ENCODE measurements around the gene ELMO1.

- TF ChIP-seq CTCF (IDR thresholded peaks at IDR 0.05; ENCODE audit: low read depth, low read length, missing input control) (no peak), HNF4A (conservative IDR thresholded peaks at IDR 0.05) (no peak), TAF1 (conservative IDR thresholded peaks at IDR 0.05) (no peak), HNF4G (IDR thresholded peaks at IDR 0.05) (no peak), MAX (IDR thresholded peaks at IDR 0.05) (no peak), RXRA (IDR thresholded peaks at IDR 0.05) (no peak), NR2F2 (IDR thresholded peaks at IDR 0.05) (no peak)
- TF ChIP-seq, protein P1, sequence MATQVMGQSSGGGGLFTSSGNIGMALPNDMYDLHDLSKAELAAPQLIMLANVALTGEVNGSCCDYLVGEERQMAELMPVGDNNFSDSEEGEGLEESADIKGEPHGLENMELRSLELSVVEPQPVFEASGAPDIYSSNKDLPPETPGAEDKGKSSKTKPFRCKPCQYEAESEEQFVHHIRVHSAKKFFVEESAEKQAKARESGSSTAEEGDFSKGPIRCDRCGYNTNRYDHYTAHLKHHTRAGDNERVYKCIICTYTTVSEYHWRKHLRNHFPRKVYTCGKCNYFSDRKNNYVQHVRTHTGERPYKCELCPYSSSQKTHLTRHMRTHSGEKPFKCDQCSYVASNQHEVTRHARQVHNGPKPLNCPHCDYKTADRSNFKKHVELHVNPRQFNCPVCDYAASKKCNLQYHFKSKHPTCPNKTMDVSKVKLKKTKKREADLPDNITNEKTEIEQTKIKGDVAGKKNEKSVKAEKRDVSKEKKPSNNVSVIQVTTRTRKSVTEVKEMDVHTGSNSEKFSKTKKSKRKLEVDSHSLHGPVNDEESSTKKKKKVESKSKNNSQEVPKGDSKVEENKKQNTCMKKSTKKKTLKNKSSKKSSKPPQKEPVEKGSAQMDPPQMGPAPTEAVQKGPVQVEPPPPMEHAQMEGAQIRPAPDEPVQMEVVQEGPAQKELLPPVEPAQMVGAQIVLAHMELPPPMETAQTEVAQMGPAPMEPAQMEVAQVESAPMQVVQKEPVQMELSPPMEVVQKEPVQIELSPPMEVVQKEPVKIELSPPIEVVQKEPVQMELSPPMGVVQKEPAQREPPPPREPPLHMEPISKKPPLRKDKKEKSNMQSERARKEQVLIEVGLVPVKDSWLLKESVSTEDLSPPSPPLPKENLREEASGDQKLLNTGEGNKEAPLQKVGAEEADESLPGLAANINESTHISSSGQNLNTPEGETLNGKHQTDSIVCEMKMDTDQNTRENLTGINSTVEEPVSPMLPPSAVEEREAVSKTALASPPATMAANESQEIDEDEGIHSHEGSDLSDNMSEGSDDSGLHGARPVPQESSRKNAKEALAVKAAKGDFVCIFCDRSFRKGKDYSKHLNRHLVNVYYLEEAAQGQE (IDR thresholded peaks at IDR 0.05) = no peak
Measured at GRCh38 chr7:37480041-37481031, 31.7 kb upstream of the ELMO1 start.

All from liver (tissue), 3 donors.